HG03460 (cell line): Measurements from ENCODE around the gene ICOS.

Experiments
- ATAC-seq: cut with Tn5 transposase; IDR thresholded peaks from one replicate; pipeline ENCODE4 v1.9.1; 2021; ENCODE audit not compliant: unreplicated experiment

Gene ICOS

GRCh38 chr2:203936535-203936934 is at the start of gene ICOS:
TSS of gene ICOS (plus strand) at chr2:203936763. CDS start at chr2:203936815, 52 bp downstream.
- no peak for ATAC-seq

GRCh38 chr2:203887677-203888076 is 48.9 kb upstream of the ICOS start:
- ATAC-seq, result no peak

- ATAC-seq, result no peak
These were observed 47.0 kb upstream of the ICOS start for GRCh38 chr2:203889542-203889941.

- no peak for ATAC-seq
These were observed 46.6 kb upstream of the ICOS start for GRCh38 chr2:203889944-203890343.

GRCh38 chr2:203890733-203891132 is 45.8 kb upstream of the ICOS start:
- no peak for ATAC-seq

- ATAC-seq, result no peak
These were observed 45.1 kb upstream of the ICOS start for GRCh38 chr2:203891474-203891873.

GRCh38 chr2:203892207-203892606 is 44.4 kb upstream of the ICOS start:
- no peak for ATAC-seq

GRCh38 chr2:203893401-203893800 is 43.2 kb upstream of the ICOS start:
- ATAC-seq, result no peak

GRCh38 chr2:203893840-203894239 is 42.7 kb upstream of the ICOS start:
- ATAC-seq, result no peak

GRCh38 chr2:203894262-203894661 is 42.3 kb upstream of the ICOS start:
- ATAC-seq, result no peak

GRCh38 chr2:203897544-203897943 is 39.0 kb upstream of the ICOS start:
- no peak for ATAC-seq

GRCh38 chr2:203898657-203899056 is 37.9 kb upstream of the ICOS start:
- ATAC-seq, result no peak

- no peak for ATAC-seq
These were observed 36.3 kb upstream of the ICOS start for GRCh38 chr2:203900253-203900652.

GRCh38 chr2:203904022-203904421 is 32.5 kb upstream of the ICOS start:
- ATAC-seq, result no peak

- ATAC-seq, result no peak
These were observed 30.9 kb upstream of the ICOS start for GRCh38 chr2:203905656-203906055.

- ATAC-seq, result no peak
These were observed 28.3 kb upstream of the ICOS start for GRCh38 chr2:203908066-203908796.

- no peak for ATAC-seq
These were observed 27.8 kb upstream of the ICOS start for GRCh38 chr2:203908797-203909185.

- no peak for ATAC-seq
These were observed 27.1 kb upstream of the ICOS start for GRCh38 chr2:203909261-203909967.

GRCh38 chr2:203909974-203910373 is 26.6 kb upstream of the ICOS start:
- ATAC-seq, result no peak

- no peak for ATAC-seq
These were observed 22.6 kb upstream of the ICOS start for GRCh38 chr2:203913947-203914346.

- ATAC-seq, result no peak
These were observed 21.9 kb upstream of the ICOS start for GRCh38 chr2:203914546-203915182.

- ATAC-seq, result no peak
These were observed 21.3 kb upstream of the ICOS start for GRCh38 chr2:203915256-203915655.
